ENCODE data around the gene AATK.

GRCh38 chr17:81092518-81093095 lies 73.4 kb downstream of the AATK start:
- TF ChIP-seq POLR2A (IDR thresholded peaks at IDR 0.05) = no peak
- TF ChIP-seq, protein P1, sequence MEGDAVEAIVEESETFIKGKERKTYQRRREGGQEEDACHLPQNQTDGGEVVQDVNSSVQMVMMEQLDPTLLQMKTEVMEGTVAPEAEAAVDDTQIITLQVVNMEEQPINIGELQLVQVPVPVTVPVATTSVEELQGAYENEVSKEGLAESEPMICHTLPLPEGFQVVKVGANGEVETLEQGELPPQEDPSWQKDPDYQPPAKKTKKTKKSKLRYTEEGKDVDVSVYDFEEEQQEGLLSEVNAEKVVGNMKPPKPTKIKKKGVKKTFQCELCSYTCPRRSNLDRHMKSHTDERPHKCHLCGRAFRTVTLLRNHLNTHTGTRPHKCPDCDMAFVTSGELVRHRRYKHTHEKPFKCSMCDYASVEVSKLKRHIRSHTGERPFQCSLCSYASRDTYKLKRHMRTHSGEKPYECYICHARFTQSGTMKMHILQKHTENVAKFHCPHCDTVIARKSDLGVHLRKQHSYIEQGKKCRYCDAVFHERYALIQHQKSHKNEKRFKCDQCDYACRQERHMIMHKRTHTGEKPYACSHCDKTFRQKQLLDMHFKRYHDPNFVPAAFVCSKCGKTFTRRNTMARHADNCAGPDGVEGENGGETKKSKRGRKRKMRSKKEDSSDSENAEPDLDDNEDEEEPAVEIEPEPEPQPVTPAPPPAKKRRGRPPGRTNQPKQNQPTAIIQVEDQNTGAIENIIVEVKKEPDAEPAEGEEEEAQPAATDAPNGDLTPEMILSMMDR (IDR thresholded peaks at IDR 0.05) = no peak
